Keratinocyte (primary cell): Measurements from ENCODE around the gene CFI.

Experiments
- EZH2 ChIP-seq: IDR thresholded peaks from one replicate; pipeline ENCODE4 v1.6.1; 2012; ENCODE audit warnings: inconsistent platforms, mild to moderate bottlenecking, low read length, moderate library complexity
- TF ChIP-seq, protein P1 (sequence below), 3 experiments: IDR thresholded peaks in 1 of 3; conservative IDR thresholded peaks in 1 of 3; optimal IDR thresholded peaks in 1 of 3; 2 replicates in 2 of 3; 3 replicates in 1 of 3; pipeline versions ENCODE3 to v1.5.1; 2011; ENCODE audit warnings: low read length in 3 of 3, mild to moderate bottlenecking in 3 of 3, moderate library complexity in 2 of 3, control low read depth in 1 of 3, inconsistent platforms in 1 of 3; ENCODE audit not compliant: insufficient read depth in 2 of 3; ENCODE audit errors: extremely low read depth in 1 of 3

DNA sequence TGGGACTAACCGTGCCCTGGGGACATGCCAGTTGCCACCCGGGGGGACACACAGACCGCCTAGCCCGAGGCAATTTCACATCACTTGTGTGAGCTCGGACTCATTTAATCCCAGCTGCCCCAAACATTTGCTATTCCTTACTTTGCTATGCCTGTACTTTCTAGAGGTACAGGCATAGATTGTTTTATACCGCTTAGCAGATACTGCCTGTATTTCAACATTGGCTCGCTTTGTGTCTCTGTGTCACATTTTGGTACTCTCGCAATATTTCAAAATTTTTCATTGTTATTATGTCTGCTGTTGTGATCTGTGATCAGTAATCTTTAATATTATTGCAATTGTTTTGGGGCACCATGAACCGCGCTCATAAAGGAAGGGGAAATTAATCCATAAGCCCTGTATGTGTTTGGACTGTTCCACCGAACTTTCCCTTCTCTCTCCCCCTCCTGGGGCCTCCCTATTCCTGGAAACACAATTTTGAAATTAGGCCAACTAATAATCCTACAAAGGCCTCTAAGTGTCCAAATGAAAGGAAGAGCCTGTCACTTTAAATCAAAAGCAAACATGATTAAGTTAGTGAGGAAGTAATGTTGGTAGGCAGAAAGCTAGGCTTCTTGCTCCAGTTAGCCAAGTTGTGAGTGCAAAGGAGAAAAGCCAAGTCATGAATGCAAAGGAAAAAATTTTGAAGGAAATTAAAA lies 98.0 kb downstream of the CFI start:
- no peak for TF ChIP-seq EZH2
- TF ChIP-seq, protein P1, sequence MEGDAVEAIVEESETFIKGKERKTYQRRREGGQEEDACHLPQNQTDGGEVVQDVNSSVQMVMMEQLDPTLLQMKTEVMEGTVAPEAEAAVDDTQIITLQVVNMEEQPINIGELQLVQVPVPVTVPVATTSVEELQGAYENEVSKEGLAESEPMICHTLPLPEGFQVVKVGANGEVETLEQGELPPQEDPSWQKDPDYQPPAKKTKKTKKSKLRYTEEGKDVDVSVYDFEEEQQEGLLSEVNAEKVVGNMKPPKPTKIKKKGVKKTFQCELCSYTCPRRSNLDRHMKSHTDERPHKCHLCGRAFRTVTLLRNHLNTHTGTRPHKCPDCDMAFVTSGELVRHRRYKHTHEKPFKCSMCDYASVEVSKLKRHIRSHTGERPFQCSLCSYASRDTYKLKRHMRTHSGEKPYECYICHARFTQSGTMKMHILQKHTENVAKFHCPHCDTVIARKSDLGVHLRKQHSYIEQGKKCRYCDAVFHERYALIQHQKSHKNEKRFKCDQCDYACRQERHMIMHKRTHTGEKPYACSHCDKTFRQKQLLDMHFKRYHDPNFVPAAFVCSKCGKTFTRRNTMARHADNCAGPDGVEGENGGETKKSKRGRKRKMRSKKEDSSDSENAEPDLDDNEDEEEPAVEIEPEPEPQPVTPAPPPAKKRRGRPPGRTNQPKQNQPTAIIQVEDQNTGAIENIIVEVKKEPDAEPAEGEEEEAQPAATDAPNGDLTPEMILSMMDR (optimal IDR thresholded peaks at IDR 0.05 in 1 of 3, IDR thresholded peaks at IDR 0.05 in 1 of 3, conservative IDR thresholded peaks at IDR 0.05 in 1 of 3; ENCODE audit: extremely low read depth in 1 of 3, insufficient read depth in 2 of 3, low read length in 3 of 3) = no peak
